HepG2 (cell line): Measurements from ENCODE around the gene KLHL36. TPM values are rescaled to one million over a fixed set of nuclear protein-coding genes. Genes with fewer than 3 reads are reported as not detected.

Experiments used
- AGO1 ChIP-seq: fragments of 200-400 bp; formaldehyde crosslinking; IDR thresholded peaks from 2 replicates; pipeline ENCODE4 v1.6.1; 2017; ENCODE audit warnings: mild to moderate bottlenecking, low read depth, low read length, moderate library complexity; ENCODE audit not compliant: poor library complexity, severe bottlenecking
- ATF7-NPFF ChIP-seq: sonication (generic); formaldehyde crosslinking; IDR thresholded peaks from 2 replicates; pipeline ENCODE4 v1.8.1; 2023; ENCODE audit warnings: mild to moderate bottlenecking, low read depth, missing genetic modification reagents, moderate library complexity
- KLF12 ChIP-seq: sonication (generic); formaldehyde crosslinking; IDR thresholded peaks from 2 replicates; pipeline ENCODE4 v1.4.0; 2020; ENCODE audit warnings: missing genetic modification reagents, borderline replicate concordance
- MAFG ChIP-seq: sonication (generic); formaldehyde crosslinking; IDR thresholded peaks from 2 replicates; pipeline ENCODE4 v1.5.1; 2020; ENCODE audit warnings: mild to moderate bottlenecking, missing genetic modification reagents
- MIXL1 ChIP-seq: IDR thresholded peaks from 2 replicates; pipeline ENCODE4 v1.6.1; 2016
- NBN ChIP-seq: fragments of 450-650 bp; conservative IDR thresholded peaks from 2 replicates; pipeline ENCODE4 v1.6.1; 2017
- NKX3-1 ChIP-seq: sonication (generic); formaldehyde crosslinking; IDR thresholded peaks from 2 replicates; pipeline ENCODE4 v1.5.0; 2020; ENCODE audit warnings: missing genetic modification reagents
- NR3C1 ChIP-seq: sonication (generic); formaldehyde crosslinking; IDR thresholded peaks from 2 replicates; pipeline ENCODE4 v1.4.0; 2020; ENCODE audit warnings: missing genetic modification reagents
- RBAK ChIP-seq: sonication (generic); formaldehyde crosslinking; IDR thresholded peaks from 2 replicates; pipeline ENCODE4 v1.5.1; 2020; ENCODE audit warnings: mild to moderate bottlenecking, missing genetic modification reagents
- SMYD3 ChIP-seq: sonication (generic); formaldehyde crosslinking; IDR thresholded peaks from 2 replicates; pipeline ENCODE4 v1.8.1; 2023; ENCODE audit warnings: mild to moderate bottlenecking, missing genetic modification reagents
- ZBTB49 ChIP-seq: sonication (generic); formaldehyde crosslinking; IDR thresholded peaks from 2 replicates; pipeline ENCODE4 v1.4.0; 2020; ENCODE audit warnings: missing genetic modification reagents, borderline replicate concordance
- ZFP41 ChIP-seq: sonication (generic); formaldehyde crosslinking; IDR thresholded peaks from 2 replicates; pipeline ENCODE4 v1.4.0; 2020; ENCODE audit warnings: mild to moderate bottlenecking, missing genetic modification reagents, borderline replicate concordance
- ZFY ChIP-seq: sonication (generic); formaldehyde crosslinking; IDR thresholded peaks from 2 replicates; pipeline ENCODE4 v1.4.0; 2020; ENCODE audit warnings: missing genetic modification reagents
- ZNF556 ChIP-seq: sonication (generic); formaldehyde crosslinking; IDR thresholded peaks from 2 replicates; pipeline ENCODE4 v1.4.0; 2020; ENCODE audit warnings: mild to moderate bottlenecking, missing genetic modification reagents, borderline replicate concordance
- ZNF782 ChIP-seq: sonication (generic); formaldehyde crosslinking; IDR thresholded peaks from 2 replicates; pipeline ENCODE4 v1.4.0; 2020; ENCODE audit warnings: missing genetic modification reagents, mild to moderate bottlenecking, borderline replicate concordance
- polyA plus RNA-seq, 8 experiments: library from polyadenylated mRNA; depleted of rRNA in 3 of 8; stranded (reverse) in 7 of 8; unstranded in 1 of 8; fragments of >200 nt; fragmentation: Illumina TruSeq in 4 of 8; extraction: Trizol in 4 of 8; gene quantifications; 2 replicates each; pipeline versions ENCODE4 v1.2.1 to v1.2.3, GENCODE V29; 2011 to 2016; ENCODE audit warnings: low read depth in 4 of 8, missing spikeins in 1 of 8, mixed read lengths in 1 of 8; ENCODE audit not compliant: insufficient read depth in 1 of 8
- total RNA-seq, 5 experiments: library from RNA; depleted of rRNA; stranded (reverse); fragments of >200 nt; fragmentation: Illumina TruSeq; extraction: Trizol; gene quantifications; 2 replicates each; pipeline ENCODE4 v1.2.3, GENCODE V29; 2016; ENCODE audit warnings: low read depth in 1 of 5
- TF ChIP-seq, protein P1 (sequence below): sonication (generic); formaldehyde crosslinking; IDR thresholded peaks from 2 replicates; pipeline ENCODE4 v1.4.0; 2020; ENCODE audit warnings: mild to moderate bottlenecking, missing genetic modification reagents
- TF ChIP-seq, protein P2 (sequence below): sonication (generic); formaldehyde crosslinking; IDR thresholded peaks from 2 replicates; pipeline ENCODE4 v1.5.0; 2020; ENCODE audit warnings: mild to moderate bottlenecking, low read depth, missing genetic modification reagents, borderline replicate concordance
- TF ChIP-seq, protein P3 (sequence below): IDR thresholded peaks from 2 replicates; pipeline ENCODE4 v1.6.1; 2018; ENCODE audit warnings: missing genetic modification reagents, mild to moderate bottlenecking, missing compliant biosample characterization
- TF ChIP-seq, protein P4 (sequence below): sonication (generic); formaldehyde crosslinking; IDR thresholded peaks from 2 replicates; pipeline ENCODE4 v1.4.0; 2020; ENCODE audit warnings: missing genetic modification reagents
- TF ChIP-seq, protein P5 (sequence below): sonication (generic); formaldehyde crosslinking; conservative IDR thresholded peaks from 2 replicates; pipeline ENCODE4 v1.8.1; 2023; ENCODE audit warnings: missing genetic modification reagents
- TF ChIP-seq, protein P6 (sequence below): sonication (generic); formaldehyde crosslinking; IDR thresholded peaks from 2 replicates; pipeline ENCODE4 v1.8.0; 2022; ENCODE audit warnings: low read depth, missing genetic modification reagents

KLHL36 gene
- total and polyA plus RNA-seq, 2 of the 13 experiments (the other 11 are each of a cell fraction or from before 2014, with no cell fraction given): 24.3 to 26.0 TPM

- TF ChIP-seq, protein P1, sequence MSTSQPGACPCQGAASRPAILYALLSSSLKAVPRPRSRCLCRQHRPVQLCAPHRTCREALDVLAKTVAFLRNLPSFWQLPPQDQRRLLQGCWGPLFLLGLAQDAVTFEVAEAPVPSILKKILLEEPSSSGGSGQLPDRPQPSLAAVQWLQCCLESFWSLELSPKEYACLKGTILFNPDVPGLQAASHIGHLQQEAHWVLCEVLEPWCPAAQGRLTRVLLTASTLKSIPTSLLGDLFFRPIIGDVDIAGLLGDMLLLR (CRISPR knock-in tag): peak; percentile 68; the same call in 1 of the 2 replicates
- TF ChIP-seq NBN: no peak
- TF ChIP-seq ZBTB49: no peak
- TF ChIP-seq, protein P2, sequence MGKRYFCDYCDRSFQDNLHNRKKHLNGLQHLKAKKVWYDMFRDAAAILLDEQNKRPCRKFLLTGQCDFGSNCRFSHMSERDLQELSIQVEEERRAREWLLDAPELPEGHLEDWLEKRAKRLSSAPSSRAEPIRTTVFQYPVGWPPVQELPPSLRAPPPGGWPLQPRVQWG (CRISPR knock-in tag): no peak
- TF ChIP-seq MIXL1 (CRISPR knock-in tag): peak; percentile 67; the same call in 1 of the 2 replicates
- no peak for TF ChIP-seq MAFG (CRISPR knock-in tag)
- TF ChIP-seq RBAK (CRISPR knock-in tag): no peak
- TF ChIP-seq ZNF556 (CRISPR knock-in tag): peak; percentile 57; the same call in 1 of the 2 replicates
- TF ChIP-seq, protein P3, sequence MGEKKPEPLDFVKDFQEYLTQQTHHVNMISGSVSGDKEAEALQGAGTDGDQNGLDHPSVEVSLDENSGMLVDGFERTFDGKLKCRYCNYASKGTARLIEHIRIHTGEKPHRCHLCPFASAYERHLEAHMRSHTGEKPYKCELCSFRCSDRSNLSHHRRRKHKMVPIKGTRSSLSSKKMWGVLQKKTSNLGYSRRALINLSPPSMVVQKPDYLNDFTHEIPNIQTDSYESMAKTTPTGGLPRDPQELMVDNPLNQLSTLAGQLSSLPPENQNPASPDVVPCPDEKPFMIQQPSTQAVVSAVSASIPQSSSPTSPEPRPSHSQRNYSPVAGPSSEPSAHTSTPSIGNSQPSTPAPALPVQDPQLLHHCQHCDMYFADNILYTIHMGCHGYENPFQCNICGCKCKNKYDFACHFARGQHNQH (CRISPR knock-in tag): 0 out of 2 replicates have a peak, but pooled peaks have one; percentile 52
- TF ChIP-seq ZFY (CRISPR knock-in tag): peak; percentile 99
- TF ChIP-seq AGO1: no peak
- TF ChIP-seq, protein P4, sequence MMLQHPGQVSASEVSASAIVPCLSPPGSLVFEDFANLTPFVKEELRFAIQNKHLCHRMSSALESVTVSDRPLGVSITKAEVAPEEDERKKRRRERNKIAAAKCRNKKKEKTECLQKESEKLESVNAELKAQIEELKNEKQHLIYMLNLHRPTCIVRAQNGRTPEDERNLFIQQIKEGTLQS (CRISPR knock-in tag): no peak; the same call in 1 of the 2 replicates
- TF ChIP-seq ATF7-NPFF (CRISPR knock-in tag): peak; percentile 67; the same call in 1 of the 2 replicates
- TF ChIP-seq, protein P5, sequence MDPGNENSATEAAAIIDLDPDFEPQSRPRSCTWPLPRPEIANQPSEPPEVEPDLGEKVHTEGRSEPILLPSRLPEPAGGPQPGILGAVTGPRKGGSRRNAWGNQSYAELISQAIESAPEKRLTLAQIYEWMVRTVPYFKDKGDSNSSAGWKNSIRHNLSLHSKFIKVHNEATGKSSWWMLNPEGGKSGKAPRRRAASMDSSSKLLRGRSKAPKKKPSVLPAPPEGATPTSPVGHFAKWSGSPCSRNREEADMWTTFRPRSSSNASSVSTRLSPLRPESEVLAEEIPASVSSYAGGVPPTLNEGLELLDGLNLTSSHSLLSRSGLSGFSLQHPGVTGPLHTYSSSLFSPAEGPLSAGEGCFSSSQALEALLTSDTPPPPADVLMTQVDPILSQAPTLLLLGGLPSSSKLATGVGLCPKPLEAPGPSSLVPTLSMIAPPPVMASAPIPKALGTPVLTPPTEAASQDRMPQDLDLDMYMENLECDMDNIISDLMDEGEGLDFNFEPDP (CRISPR knock-in tag): no peak
- 0 out of 2 replicates have a peak, but pooled peaks have one; percentile 66 for TF ChIP-seq ZFP41 (CRISPR knock-in tag)
- peak; percentile 18; the same call in 1 of the 2 replicates for TF ChIP-seq NKX3-1 (CRISPR knock-in tag)
- TF ChIP-seq NR3C1: no peak
- TF ChIP-seq, protein P6, sequence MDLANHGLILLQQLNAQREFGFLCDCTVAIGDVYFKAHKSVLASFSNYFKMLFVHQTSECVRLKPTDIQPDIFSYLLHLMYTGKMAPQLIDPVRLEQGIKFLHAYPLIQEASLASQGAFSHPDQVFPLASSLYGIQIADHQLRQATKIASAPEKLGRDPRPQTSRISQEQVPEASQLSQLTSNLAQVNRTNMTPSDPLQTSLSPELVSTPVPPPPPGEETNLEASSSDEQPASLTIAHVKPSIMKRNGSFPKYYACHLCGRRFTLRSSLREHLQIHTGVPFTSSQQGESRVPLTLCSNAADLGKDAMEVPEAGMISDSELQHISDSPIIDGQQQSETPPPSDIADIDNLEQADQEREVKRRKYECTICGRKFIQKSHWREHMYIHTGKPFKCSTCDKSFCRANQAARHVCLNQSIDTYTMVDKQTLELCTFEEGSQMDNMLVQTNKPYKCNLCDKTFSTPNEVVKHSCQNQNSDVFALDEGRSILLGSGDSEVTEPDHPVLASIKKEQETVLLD (CRISPR knock-in tag): peak; percentile 46; the same call in 1 of the 2 replicates
- peak; percentile 87; the same call in 1 of the 2 replicates for TF ChIP-seq KLF12 (CRISPR knock-in tag)
- 0 out of 2 replicates have a peak, but pooled peaks have one; percentile 15 for TF ChIP-seq ZNF782 (CRISPR knock-in tag)
- no peak for TF ChIP-seq SMYD3 (CRISPR knock-in tag)
Measured at GRCh38 chr16:84699712-84700445, 51.6 kb downstream of the KLHL36 start, which contains the start of gene USP10 (continued).
